Measurements from ENCODE around the gene CCBE1. TPM values are rescaled to one million over a fixed set of nuclear protein-coding genes. Genes with fewer than 3 reads are reported as not detected.

The CCBE1 gene
- total and polyA plus RNA-seq, 9 of the 15 experiments (the other 6 are each of a cell fraction or from before 2014, with no cell fraction given) = 0.20 TPM; not detected in 8

DNA sequence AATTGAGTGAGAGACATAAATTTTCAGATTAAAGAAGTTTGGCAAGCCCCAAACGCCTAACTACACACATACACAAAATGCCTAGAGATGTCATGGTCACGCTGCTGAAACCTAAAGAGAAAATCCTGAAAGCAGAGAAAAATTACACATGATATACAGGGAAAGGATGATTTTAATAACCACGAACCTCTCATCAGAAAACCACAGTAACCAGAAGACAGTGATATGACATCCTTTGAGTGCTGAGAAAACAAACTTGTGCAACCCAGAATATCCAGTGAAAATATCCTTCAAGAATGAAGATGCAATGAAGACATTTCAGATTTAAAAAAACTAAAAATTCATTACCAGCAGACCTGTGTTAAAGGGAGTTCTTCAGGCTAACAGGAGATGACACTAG lies 215.8 kb downstream of the CCBE1 start (continued):
- no peak for TF ChIP-seq HLTF (IDR thresholded peaks at IDR 0.05)
- TF ChIP-seq, protein P1, sequence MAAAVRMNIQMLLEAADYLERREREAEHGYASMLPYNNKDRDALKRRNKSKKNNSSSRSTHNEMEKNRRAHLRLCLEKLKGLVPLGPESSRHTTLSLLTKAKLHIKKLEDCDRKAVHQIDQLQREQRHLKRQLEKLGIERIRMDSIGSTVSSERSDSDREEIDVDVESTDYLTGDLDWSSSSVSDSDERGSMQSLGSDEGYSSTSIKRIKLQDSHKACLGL (CRISPR knock-in tag; IDR thresholded peaks at IDR 0.05; ENCODE audit: borderline replicate concordance, poor library complexity, severe bottlenecking) = no peak
- TF ChIP-seq CREB1 (IDR thresholded peaks at IDR 0.05) = no peak
- no peak for TF ChIP-seq CREB1 (CRISPR knock-in tag; IDR thresholded peaks at IDR 0.05)
- TF ChIP-seq SIN3B (IDR thresholded peaks at IDR 0.05; ENCODE audit: low read depth) = no peak
- TF ChIP-seq, protein P2, sequence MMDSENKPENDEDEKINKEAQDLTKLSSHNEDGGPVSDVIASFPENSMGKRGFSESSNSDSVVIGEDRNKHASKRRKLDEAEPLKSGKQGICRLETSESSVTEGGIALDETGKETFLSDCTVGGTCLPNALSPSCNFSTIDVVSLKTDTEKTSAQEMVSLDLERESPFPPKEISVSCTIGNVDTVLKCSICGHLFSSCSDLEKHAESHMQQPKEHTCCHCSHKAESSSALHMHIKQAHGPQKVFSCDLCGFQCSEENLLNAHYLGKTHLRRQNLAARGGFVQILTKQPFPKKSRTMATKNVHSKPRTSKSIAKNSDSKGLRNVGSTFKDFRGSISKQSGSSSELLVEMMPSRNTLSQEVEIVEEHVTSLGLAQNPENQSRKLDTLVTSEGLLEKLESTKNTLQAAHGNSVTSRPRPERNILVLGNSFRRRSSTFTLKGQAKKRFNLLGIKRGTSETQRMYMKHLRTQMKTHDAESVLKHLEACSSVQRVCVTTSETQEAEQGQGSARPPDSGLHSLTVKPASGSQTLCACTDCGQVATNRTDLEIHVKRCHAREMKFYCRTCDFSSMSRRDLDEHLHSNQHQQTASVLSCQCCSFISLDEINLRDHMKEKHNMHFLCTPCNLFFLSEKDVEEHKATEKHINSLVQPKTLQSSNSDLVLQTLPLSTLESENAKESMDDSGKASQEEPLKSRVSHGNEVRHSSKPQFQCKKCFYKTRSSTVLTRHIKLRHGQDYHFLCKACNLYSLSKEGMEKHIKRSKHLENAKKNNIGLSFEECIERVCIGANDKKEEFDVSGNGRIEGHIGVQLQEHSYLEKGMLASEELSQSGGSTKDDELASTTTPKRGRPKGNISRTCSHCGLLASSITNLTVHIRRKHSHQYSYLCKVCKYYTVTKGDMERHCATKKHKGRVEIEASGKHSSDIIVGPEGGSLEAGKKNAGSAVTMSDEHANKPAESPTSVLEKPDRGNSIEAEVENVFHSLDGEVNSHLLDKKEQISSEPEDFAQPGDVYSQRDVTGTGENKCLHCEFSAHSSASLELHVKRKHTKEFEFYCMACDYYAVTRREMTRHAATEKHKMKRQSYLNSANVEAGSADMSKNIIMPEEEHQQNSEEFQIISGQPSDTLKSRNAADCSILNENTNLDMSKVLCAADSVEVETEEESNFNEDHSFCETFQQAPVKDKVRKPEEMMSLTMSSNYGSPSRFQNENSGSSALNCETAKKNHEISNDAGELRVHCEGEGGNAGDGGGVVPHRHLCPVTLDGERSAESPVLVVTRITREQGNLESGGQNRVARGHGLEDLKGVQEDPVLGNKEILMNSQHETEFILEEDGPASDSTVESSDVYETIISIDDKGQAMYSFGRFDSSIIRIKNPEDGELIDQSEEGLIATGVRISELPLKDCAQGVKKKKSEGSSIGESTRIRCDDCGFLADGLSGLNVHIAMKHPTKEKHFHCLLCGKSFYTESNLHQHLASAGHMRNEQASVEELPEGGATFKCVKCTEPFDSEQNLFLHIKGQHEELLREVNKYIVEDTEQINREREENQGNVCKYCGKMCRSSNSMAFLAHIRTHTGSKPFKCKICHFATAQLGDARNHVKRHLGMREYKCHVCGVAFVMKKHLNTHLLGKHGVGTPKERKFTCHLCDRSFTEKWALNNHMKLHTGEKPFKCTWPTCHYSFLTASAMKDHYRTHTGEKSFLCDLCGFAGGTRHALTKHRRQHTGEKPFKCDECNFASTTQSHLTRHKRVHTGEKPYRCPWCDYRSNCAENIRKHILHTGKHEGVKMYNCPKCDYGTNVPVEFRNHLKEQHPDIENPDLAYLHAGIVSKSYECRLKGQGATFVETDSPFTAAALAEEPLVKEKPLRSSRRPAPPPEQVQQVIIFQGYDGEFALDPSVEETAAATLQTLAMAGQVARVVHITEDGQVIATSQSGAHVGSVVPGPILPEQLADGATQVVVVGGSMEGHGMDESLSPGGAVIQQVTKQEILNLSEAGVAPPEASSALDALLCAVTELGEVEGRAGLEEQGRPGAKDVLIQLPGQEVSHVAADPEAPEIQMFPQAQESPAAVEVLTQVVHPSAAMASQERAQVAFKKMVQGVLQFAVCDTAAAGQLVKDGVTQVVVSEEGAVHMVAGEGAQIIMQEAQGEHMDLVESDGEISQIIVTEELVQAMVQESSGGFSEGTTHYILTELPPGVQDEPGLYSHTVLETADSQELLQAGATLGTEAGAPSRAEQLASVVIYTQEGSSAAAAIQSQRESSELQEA (IDR thresholded peaks at IDR 0.05; ENCODE audit: low read depth) = no peak
- no peak for TF ChIP-seq MED1 (CRISPR knock-in tag; IDR thresholded peaks at IDR 0.05; ENCODE audit: borderline replicate concordance)
- TF ChIP-seq ETV5 (CRISPR knock-in tag; IDR thresholded peaks at IDR 0.05; ENCODE audit: low read depth) = no peak
- TF ChIP-seq CAMTA2 (CRISPR knock-in tag; conservative IDR thresholded peaks at IDR 0.05) = no peak
- TF ChIP-seq, protein P3, sequence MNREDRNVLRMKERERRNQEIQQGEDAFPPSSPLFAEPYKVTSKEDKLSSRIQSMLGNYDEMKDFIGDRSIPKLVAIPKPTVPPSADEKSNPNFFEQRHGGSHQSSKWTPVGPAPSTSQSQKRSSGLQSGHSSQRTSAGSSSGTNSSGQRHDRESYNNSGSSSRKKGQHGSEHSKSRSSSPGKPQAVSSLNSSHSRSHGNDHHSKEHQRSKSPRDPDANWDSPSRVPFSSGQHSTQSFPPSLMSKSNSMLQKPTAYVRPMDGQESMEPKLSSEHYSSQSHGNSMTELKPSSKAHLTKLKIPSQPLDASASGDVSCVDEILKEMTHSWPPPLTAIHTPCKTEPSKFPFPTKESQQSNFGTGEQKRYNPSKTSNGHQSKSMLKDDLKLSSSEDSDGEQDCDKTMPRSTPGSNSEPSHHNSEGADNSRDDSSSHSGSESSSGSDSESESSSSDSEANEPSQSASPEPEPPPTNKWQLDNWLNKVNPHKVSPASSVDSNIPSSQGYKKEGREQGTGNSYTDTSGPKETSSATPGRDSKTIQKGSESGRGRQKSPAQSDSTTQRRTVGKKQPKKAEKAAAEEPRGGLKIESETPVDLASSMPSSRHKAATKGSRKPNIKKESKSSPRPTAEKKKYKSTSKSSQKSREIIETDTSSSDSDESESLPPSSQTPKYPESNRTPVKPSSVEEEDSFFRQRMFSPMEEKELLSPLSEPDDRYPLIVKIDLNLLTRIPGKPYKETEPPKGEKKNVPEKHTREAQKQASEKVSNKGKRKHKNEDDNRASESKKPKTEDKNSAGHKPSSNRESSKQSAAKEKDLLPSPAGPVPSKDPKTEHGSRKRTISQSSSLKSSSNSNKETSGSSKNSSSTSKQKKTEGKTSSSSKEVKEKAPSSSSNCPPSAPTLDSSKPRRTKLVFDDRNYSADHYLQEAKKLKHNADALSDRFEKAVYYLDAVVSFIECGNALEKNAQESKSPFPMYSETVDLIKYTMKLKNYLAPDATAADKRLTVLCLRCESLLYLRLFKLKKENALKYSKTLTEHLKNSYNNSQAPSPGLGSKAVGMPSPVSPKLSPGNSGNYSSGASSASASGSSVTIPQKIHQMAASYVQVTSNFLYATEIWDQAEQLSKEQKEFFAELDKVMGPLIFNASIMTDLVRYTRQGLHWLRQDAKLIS (CRISPR knock-in tag; IDR thresholded peaks at IDR 0.05) = no peak
- TF ChIP-seq RBM14 (IDR thresholded peaks at IDR 0.05; ENCODE audit: borderline replicate concordance, insufficient read depth, low read depth, low read length) = no peak
- TF ChIP-seq PTTG1 (tag; IDR thresholded peaks at IDR 0.05; ENCODE audit: low read depth) = no peak
